ENCODE data around the gene GNB5.
"Not testable (repeated sequence)": the region's sequence is repeated elsewhere in the genome, so short reads cannot be mapped to it uniquely, and the experiment has no call there.

GNB5 gene

GRCh38 chr15:52100807-52101442 is 90.3 kb downstream of the GNB5 start:
- Histone ChIP-seq H3K9ac (ENCODE audit: low read length) (no peak overlapping the region), H3K9me3 (ENCODE audit: control insufficient read depth, low read length) (no peaks in the 10 kb centered on the region), H3K4me1 (ENCODE audit: control insufficient read depth, insufficient read depth, low read length) (no peaks in the 10 kb centered on the region), H3K4me3 (ENCODE audit: low read length) (no peak overlapping the region), H3K27me3 (ENCODE audit: control insufficient read depth, insufficient read depth, low read length) (no peaks in the 10 kb centered on the region), H3K36me3 (ENCODE audit: control insufficient read depth, insufficient read depth, low read length) (no peaks in the 10 kb centered on the region)

GRCh38 chr15:52099651-52100272 is 91.4 kb downstream of the GNB5 start:
- Histone ChIP-seq H3K36me3 (ENCODE audit: control insufficient read depth, insufficient read depth, low read length) (no peaks in the 10 kb centered on the region), H3K9me3 (ENCODE audit: control insufficient read depth, low read length) (no peaks in the 10 kb centered on the region), H3K4me1 (ENCODE audit: control insufficient read depth, insufficient read depth, low read length) (no peaks in the 10 kb centered on the region), H3K9ac (ENCODE audit: low read length) (no peak overlapping the region), H3K27me3 (ENCODE audit: control insufficient read depth, insufficient read depth, low read length) (no peaks in the 10 kb centered on the region), H3K4me3 (ENCODE audit: low read length) (no peak overlapping the region)

- H3K36me3 ChIP-seq (ENCODE audit: control insufficient read depth, insufficient read depth, low read length), result no peaks in the 10 kb centered on the region
- no peak overlapping the region for H3K4me3 ChIP-seq (ENCODE audit: low read length)
- H3K4me1 ChIP-seq (ENCODE audit: control insufficient read depth, insufficient read depth, low read length), result no peaks in the 10 kb centered on the region
- H3K27me3 ChIP-seq (ENCODE audit: control insufficient read depth, insufficient read depth, low read length), result no peaks in the 10 kb centered on the region
- H3K9me3 ChIP-seq (ENCODE audit: control insufficient read depth, low read length), result no peaks in the 10 kb centered on the region
- no peak overlapping the region for H3K9ac ChIP-seq (ENCODE audit: low read length)
Measured at GRCh38 chr15:52098323-52098722, 92.9 kb downstream of the GNB5 start.

GRCh38 chr15:52097180-52097579 is 94.0 kb downstream of the GNB5 start:
- no peak overlapping the region for H3K4me3 ChIP-seq (ENCODE audit: low read length)
- H3K9me3 ChIP-seq (ENCODE audit: control insufficient read depth, low read length), result no peaks in the 10 kb centered on the region
- H3K9ac ChIP-seq (ENCODE audit: low read length), result no peak overlapping the region
- H3K4me1 ChIP-seq (ENCODE audit: control insufficient read depth, insufficient read depth, low read length), result no peaks in the 10 kb centered on the region
- H3K27me3 ChIP-seq (ENCODE audit: control insufficient read depth, insufficient read depth, low read length), result no peaks in the 10 kb centered on the region
- no peaks in the 10 kb centered on the region for H3K36me3 ChIP-seq (ENCODE audit: control insufficient read depth, insufficient read depth, low read length)

- not testable (repeated sequence) for H3K4me3 ChIP-seq (ENCODE audit: low read length); H3K4me1 ChIP-seq (ENCODE audit: control insufficient read depth, insufficient read depth, low read length); H3K9ac ChIP-seq (ENCODE audit: low read length); H3K27me3 ChIP-seq (ENCODE audit: control insufficient read depth, insufficient read depth, low read length); H3K36me3 ChIP-seq (ENCODE audit: control insufficient read depth, insufficient read depth, low read length); H3K9me3 ChIP-seq (ENCODE audit: control insufficient read depth, low read length)
Measured at GRCh38 chr15:52096536-52096935, 94.7 kb downstream of the GNB5 start.

- Histone ChIP-seq H3K27me3 (ENCODE audit: control insufficient read depth, insufficient read depth, low read length) (no peaks in the 10 kb centered on the region), H3K4me3 (ENCODE audit: low read length) (no peak overlapping the region), H3K4me1 (ENCODE audit: control insufficient read depth, insufficient read depth, low read length) (no peaks in the 10 kb centered on the region), H3K36me3 (ENCODE audit: control insufficient read depth, insufficient read depth, low read length) (no peaks in the 10 kb centered on the region), H3K9ac (ENCODE audit: low read length) (no peak overlapping the region), H3K9me3 (ENCODE audit: control insufficient read depth, low read length) (no peaks in the 10 kb centered on the region)
Measured at GRCh38 chr15:52095597-52096262, 95.5 kb downstream of the GNB5 start.

GRCh38 chr15:52094811-52095584 is 96.2 kb downstream of the GNB5 start:
- Histone ChIP-seq H3K4me3 (ENCODE audit: low read length) (no peak overlapping the region), H3K9me3 (ENCODE audit: control insufficient read depth, low read length) (no peaks in the 10 kb centered on the region), H3K27me3 (ENCODE audit: control insufficient read depth, insufficient read depth, low read length) (no peaks in the 10 kb centered on the region), H3K4me1 (ENCODE audit: control insufficient read depth, insufficient read depth, low read length) (no peaks in the 10 kb centered on the region), H3K9ac (ENCODE audit: low read length) (no peak overlapping the region), H3K36me3 (ENCODE audit: control insufficient read depth, insufficient read depth, low read length) (no peaks in the 10 kb centered on the region)

- Histone ChIP-seq H3K9me3 (ENCODE audit: control insufficient read depth, low read length) (no peaks in the 10 kb centered on the region), H3K36me3 (ENCODE audit: control insufficient read depth, insufficient read depth, low read length) (no peaks in the 10 kb centered on the region), H3K4me3 (ENCODE audit: low read length) (no peak overlapping the region), H3K4me1 (ENCODE audit: control insufficient read depth, insufficient read depth, low read length) (no peaks in the 10 kb centered on the region), H3K9ac (ENCODE audit: low read length) (no peak overlapping the region), H3K27me3 (ENCODE audit: control insufficient read depth, insufficient read depth, low read length) (no peaks in the 10 kb centered on the region)
Measured at GRCh38 chr15:52093539-52094510, 97.4 kb downstream of the GNB5 start.

GRCh38 chr15:52093167-52093538 is 98.0 kb downstream of the GNB5 start:
- Histone ChIP-seq H3K4me3 (ENCODE audit: low read length) (no peak overlapping the region), H3K36me3 (ENCODE audit: control insufficient read depth, insufficient read depth, low read length) (no peaks in the 10 kb centered on the region), H3K4me1 (ENCODE audit: control insufficient read depth, insufficient read depth, low read length) (no peaks in the 10 kb centered on the region), H3K27me3 (ENCODE audit: control insufficient read depth, insufficient read depth, low read length) (no peaks in the 10 kb centered on the region), H3K9ac (ENCODE audit: low read length) (no peak overlapping the region), H3K9me3 (ENCODE audit: control insufficient read depth, low read length) (no peaks in the 10 kb centered on the region)

GRCh38 chr15:52090193-52090592 is 101.0 kb downstream of the GNB5 start:
- H3K4me1 ChIP-seq (ENCODE audit: control insufficient read depth, insufficient read depth, low read length), result peaks cover 2% of the 10 kb centered on the region
- H3K27me3 ChIP-seq (ENCODE audit: control insufficient read depth, insufficient read depth, low read length), result no peaks in the 10 kb centered on the region
- H3K9ac ChIP-seq (ENCODE audit: low read length), result no peak overlapping the region
- no peak overlapping the region for H3K4me3 ChIP-seq (ENCODE audit: low read length)
- no peaks in the 10 kb centered on the region for H3K36me3 ChIP-seq (ENCODE audit: control insufficient read depth, insufficient read depth, low read length)
- H3K9me3 ChIP-seq (ENCODE audit: control insufficient read depth, low read length), result no peaks in the 10 kb centered on the region

- Histone ChIP-seq H3K4me3 (ENCODE audit: low read length) (no peak overlapping the region), H3K27me3 (ENCODE audit: control insufficient read depth, insufficient read depth, low read length) (no peaks in the 10 kb centered on the region), H3K4me1 (ENCODE audit: control insufficient read depth, insufficient read depth, low read length) (peaks cover 3% of the 10 kb centered on the region), H3K36me3 (ENCODE audit: control insufficient read depth, insufficient read depth, low read length) (no peaks in the 10 kb centered on the region), H3K9ac (ENCODE audit: low read length) (no peak overlapping the region), H3K9me3 (ENCODE audit: control insufficient read depth, low read length) (no peaks in the 10 kb centered on the region)
Measured at GRCh38 chr15:52086011-52086786, 105.0 kb downstream of the GNB5 start.
